Smooth muscle cell (in vitro differentiated cells): ENCODE measurements around the gene UNC13B. TPM values are rescaled to one million over a fixed set of nuclear protein-coding genes. Genes with fewer than 3 reads are reported as not detected.

Experiments used
- DNase-seq: peaks from one replicate; lab custom pipeline; 2025; ENCODE audit not compliant: unreplicated experiment; lab: John Stamatoyannopoulos, UW
- H2AFZ ChIP-seq: fragments of 200-600 bp; sonication (generic); 2 replicates; pipeline ENCODE4 v1.6.0; 2016; ENCODE audit warnings: antibody characterized with exemption, low read depth, mild to moderate bottlenecking
- H3F3A ChIP-seq: fragments of 200-600 bp; sonication (generic); 2 replicates; pipeline ENCODE4 v1.6.0; 2017; ENCODE audit warnings: antibody characterized with exemption, low read depth
- H3K27ac ChIP-seq: fragments of 200-600 bp; sonication (generic); 2 replicates; pipeline ENCODE4 v1.5.1; 2016; ENCODE audit warnings: low read depth, mild to moderate bottlenecking
- H3K27me3 ChIP-seq: fragments of 200-600 bp; sonication (generic); 2 replicates; pipeline ENCODE4 v1.6.1; 2016; ENCODE audit warnings: low read depth, mild to moderate bottlenecking
- H3K36me3 ChIP-seq: fragments of 200-600 bp; sonication (generic); 2 replicates; pipeline ENCODE4 v1.5.1; 2016; ENCODE audit warnings: low read depth
- H3K4me1 ChIP-seq: fragments of 200-600 bp; sonication (generic); 2 replicates; pipeline ENCODE4 v1.5.1; 2016; ENCODE audit warnings: low read depth
- H3K4me2 ChIP-seq: fragments of 200-600 bp; sonication (generic); 2 replicates; pipeline ENCODE4 v1.6.0; 2016; ENCODE audit warnings: mild to moderate bottlenecking
- H3K4me3 ChIP-seq: fragments of 200-600 bp; sonication (generic); 2 replicates; pipeline ENCODE4 v1.5.1; 2016; ENCODE audit warnings: mild to moderate bottlenecking
- H3K79me2 ChIP-seq: fragments of 200-600 bp; sonication (generic); 2 replicates; pipeline ENCODE4 v1.6.0; 2016; ENCODE audit warnings: low read depth, mild to moderate bottlenecking
- H3K9ac ChIP-seq: fragments of 200-600 bp; sonication (generic); 2 replicates; pipeline ENCODE4 v1.6.0; 2016; ENCODE audit warnings: low read depth
- H3K9me3 ChIP-seq: fragments of 200-600 bp; sonication (generic); replicated peaks from 2 replicates; pipeline ENCODE4 v1.5.1; 2016; ENCODE audit warnings: low read depth
- H4K20me1 ChIP-seq: fragments of 200-600 bp; sonication (generic); 2 replicates; pipeline ENCODE4 v1.6.0; 2016; ENCODE audit warnings: low read depth
- CTCF ChIP-seq: fragments of 200-600 bp; sonication (generic); IDR thresholded peaks from 2 replicates; pipeline ENCODE4 v1.5.1; 2017; ENCODE audit warnings: borderline replicate concordance, mild to moderate bottlenecking, antibody characterized with exemption; ENCODE audit not compliant: insufficient read depth, poor library complexity, severe bottlenecking
- WGBS: methylation state at CpG from one replicate; pipeline ENCODE4 v1.1.7; 2016; ENCODE audit warnings: low lambda C conversion rate; 5-methylcytosine and 5-hydroxymethylcytosine counted together
- polyA plus RNA-seq: library from polyadenylated mRNA; unstranded; fragments of >200 nt; fragmentation: Nextera tagmentation; extraction: Ambion mirVana; gene quantifications from 2 replicates; pipeline ENCODE4 v1.2.1, GENCODE V29; 2016
- total RNA-seq: library from RNA; depleted of rRNA; stranded (reverse); fragments of >200 nt; gene quantifications from 2 replicates; pipeline ENCODE4 v1.2.3, GENCODE V29; 2014

UNC13B gene
- total and polyA plus RNA-seq, 2 experiments from 2014 or later: 9.2 to 15.1 TPM

DNA sequence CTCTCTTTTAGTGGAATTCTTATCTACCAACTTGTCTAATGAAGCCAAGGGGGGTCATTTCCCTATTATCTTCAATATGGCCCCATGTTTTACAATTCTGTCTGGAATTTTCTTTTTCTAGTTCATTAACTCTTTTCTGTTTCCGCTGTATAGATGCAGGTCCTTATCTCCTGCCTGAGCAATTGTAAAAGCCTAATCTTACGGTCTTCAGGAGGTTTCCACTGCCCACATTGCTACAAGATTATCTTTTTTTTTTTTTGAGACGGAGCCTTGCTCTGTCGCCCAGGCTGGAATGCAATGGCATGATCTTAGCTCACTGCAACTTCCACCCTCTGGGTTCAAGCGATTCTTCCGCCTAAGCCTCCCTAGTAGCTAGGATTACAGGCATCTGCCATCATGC lies 132.3 kb downstream of the UNC13B start:
- H3K36me3 ChIP-seq: no peaks in the 10 kb centered on the region
- H2AFZ ChIP-seq: no peak overlapping the region
- H3K9ac ChIP-seq: no peak overlapping the region
- no peaks in the 10 kb centered on the region for H3K79me2 ChIP-seq
- no peak overlapping the region for H3K4me3 ChIP-seq
- no peaks in the 10 kb centered on the region for H3F3A ChIP-seq
- H3K27me3 ChIP-seq: no peaks in the 10 kb centered on the region
- TF ChIP-seq CTCF: no peak
- no peak overlapping the region for H3K4me2 ChIP-seq
- WGBS: 61% methylated on average over 6 of the region's 6 CpGs
- DNase-seq: no peak
- peaks cover 31% of the 10 kb centered on the region for H3K4me1 ChIP-seq
- no peak overlapping the region for H3K27ac ChIP-seq
- H3K9me3 ChIP-seq: no peaks in the 10 kb centered on the region
- no peaks in the 10 kb centered on the region for H4K20me1 ChIP-seq

DNA sequence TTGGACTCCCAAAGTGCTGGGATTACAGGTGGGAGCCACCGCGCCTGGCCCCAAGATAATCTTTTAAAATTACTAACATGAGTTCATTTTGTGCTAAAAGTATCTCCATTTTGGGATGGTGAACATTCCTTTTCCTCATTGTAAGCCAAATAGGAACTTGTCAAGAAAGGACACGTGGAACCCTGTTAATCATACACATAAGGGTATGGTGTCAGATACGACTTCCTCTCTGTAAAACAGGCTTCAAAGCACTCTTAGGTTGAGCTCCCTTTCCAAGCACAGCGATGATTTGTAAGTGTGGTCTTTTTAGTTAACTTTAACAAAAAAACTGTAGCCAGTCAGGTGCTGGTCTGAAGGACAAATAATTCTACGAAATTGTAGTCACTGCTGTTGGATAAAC lies 132.7 kb downstream of the UNC13B start:
- no peaks in the 10 kb centered on the region for H3K27me3 ChIP-seq
- no peak overlapping the region for H3K9ac ChIP-seq
- no peak for TF ChIP-seq CTCF
- 93% methylated on average over 6 of the region's 6 CpGs for WGBS
- no peaks in the 10 kb centered on the region for H4K20me1 ChIP-seq
- H3K9me3 ChIP-seq: no peaks in the 10 kb centered on the region
- H3K36me3 ChIP-seq: no peaks in the 10 kb centered on the region
- H3F3A ChIP-seq: no peaks in the 10 kb centered on the region
- no peaks in the 10 kb centered on the region for H3K79me2 ChIP-seq
- no peak for DNase-seq
- H3K4me3 ChIP-seq: no peak overlapping the region
- H3K4me1 ChIP-seq: peaks cover 31% of the 10 kb centered on the region
- H3K27ac ChIP-seq: no peak overlapping the region
- no peak overlapping the region for H3K4me2 ChIP-seq
- H2AFZ ChIP-seq: no peak overlapping the region

- Histone ChIP-seq H4K20me1 (no peaks in the 10 kb centered on the region), H3K4me1 (peaks cover 31% of the 10 kb centered on the region)
- TF ChIP-seq CTCF: no peak
These were observed 133.7 kb downstream of the UNC13B start for GRCh38 chr9:35295369-35296036.

DNA sequence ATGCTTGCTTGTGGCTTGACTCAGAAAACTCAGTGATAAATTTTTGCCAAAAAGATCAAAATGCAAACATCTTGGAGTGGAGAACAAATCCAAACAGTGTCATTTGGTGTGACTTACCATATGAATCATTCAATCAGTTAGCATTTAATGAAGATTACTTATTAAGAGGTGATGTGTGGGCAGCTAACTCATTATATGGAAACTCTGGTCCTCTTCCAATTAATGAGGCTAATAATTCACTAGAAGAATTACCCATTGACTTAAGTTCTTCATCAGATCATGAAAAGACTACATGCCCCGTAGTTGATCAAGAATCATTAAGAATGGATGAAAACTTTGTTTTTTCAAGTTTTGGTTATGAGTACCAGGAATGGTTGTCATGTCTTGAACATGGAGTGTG lies 141.8 kb downstream of the UNC13B start:
- TF ChIP-seq CTCF: no peak
- no peaks in the 10 kb centered on the region for H3K79me2 ChIP-seq
- no peak overlapping the region for H2AFZ ChIP-seq
- H3K27ac ChIP-seq: no peak overlapping the region
- H3F3A ChIP-seq: no peaks in the 10 kb centered on the region
- H3K4me3 ChIP-seq: no peak overlapping the region
- no peaks in the 10 kb centered on the region for H3K27me3 ChIP-seq
- no peak overlapping the region for H3K9ac ChIP-seq
- no peaks in the 10 kb centered on the region for H4K20me1 ChIP-seq
- no peaks in the 10 kb centered on the region for H3K9me3 ChIP-seq
- H3K4me1 ChIP-seq: no peaks in the 10 kb centered on the region
- WGBS: 95% methylated on average over 1 of the region's 1 CpG
- H3K36me3 ChIP-seq: no peaks in the 10 kb centered on the region
- DNase-seq: no peak
- no peak overlapping the region for H3K4me2 ChIP-seq

More at GRCh38 chr9:35295369-35296036, 133.7 kb downstream of the UNC13B start:
- H3K9me3 ChIP-seq: no peaks in the 10 kb centered on the region
- no peaks in the 10 kb centered on the region for H3K27me3 ChIP-seq
- no peak overlapping the region for H3K4me3 ChIP-seq
- WGBS: 98% methylated on average over 13 of the region's 13 CpGs
- H3K9ac ChIP-seq: no peak overlapping the region
- no peaks in the 10 kb centered on the region for H3K36me3 ChIP-seq
- no peak for DNase-seq
- H3K27ac ChIP-seq: no peak overlapping the region
- no peak overlapping the region for H2AFZ ChIP-seq
- no peak overlapping the region for H3K4me2 ChIP-seq
- no peaks in the 10 kb centered on the region for H3F3A ChIP-seq
- no peaks in the 10 kb centered on the region for H3K79me2 ChIP-seq
